H1 (cell line): ENCODE results near the gene SPRING1. TPM values are rescaled to one million over a fixed set of nuclear protein-coding genes. Genes with fewer than 3 reads are reported as not detected.

Experiments
- CTCF ChIA-PET: fragments of 300-600 bp; sonication (Branson Sonifier 250); formaldehyde crosslinking; loops from one replicate; lab custom pipeline; 2021; ENCODE audit not compliant: partially characterized antibody; lab: Charles Lee
- POLR2A ChIA-PET: fragments of 300-600 bp; sonication (Branson Sonifier 250); formaldehyde crosslinking; loops from one replicate; lab custom pipeline; 2021; ENCODE audit warnings: inconsistent platforms; ENCODE audit not compliant: partially characterized antibody; lab: Charles Lee
- DNase-seq, 2 experiments: peaks; one replicate each; pipeline versions ENCODE4 v3.0.0 to v3.0.0-alpha.2; 2010 to 2022; ENCODE audit warnings: low spot score in 2 of 2, low read depth in 1 of 2, mixed read lengths in 1 of 2
- FAIRE-seq: peaks from 2 replicates; lab custom pipeline; 2011; peaks lifted over from hg19 to GRCh38; lab: Jason Lieb, UNC
- H2AFZ ChIP-seq: 2 replicates; pipeline ENCODE4 v1.8.1; 2012; ENCODE audit warnings: low read length, inconsistent platforms
- H2AK5ac ChIP-seq: 2 replicates; pipeline ENCODE4 v1.6.1; 2013; ENCODE audit warnings: low read depth, low read length
- H2BK120ac ChIP-seq: replicated peaks from 2 replicates; pipeline ENCODE3; 2013; ENCODE audit warnings: low read depth, low read length, inconsistent platforms
- H2BK12ac ChIP-seq: 2 replicates; pipeline ENCODE4 v1.6.1; 2013; ENCODE audit warnings: low read depth, low read length
- H2BK15ac ChIP-seq: 2 replicates; pipeline ENCODE4 v1.6.1; 2013; ENCODE audit warnings: low read length
- H2BK20ac ChIP-seq: 2 replicates; pipeline ENCODE4 v1.6.1; 2013; ENCODE audit warnings: low read length
- H2BK5ac ChIP-seq: 2 replicates; pipeline ENCODE4 v1.6.1; 2013; ENCODE audit warnings: low read depth, low read length
- H3K14ac ChIP-seq: 2 replicates; pipeline ENCODE4 v1.6.1; 2013; ENCODE audit warnings: inconsistent platforms; ENCODE audit not compliant: insufficient read length
- H3K18ac ChIP-seq: 2 replicates; pipeline ENCODE4 v1.6.1; 2013; ENCODE audit warnings: low read length; ENCODE audit errors: extremely low read depth
- H3K23ac ChIP-seq: 2 replicates; pipeline ENCODE4 v1.6.1; 2013; ENCODE audit warnings: inconsistent platforms; ENCODE audit not compliant: insufficient read length
- H3K23me2 ChIP-seq: 2 replicates; pipeline ENCODE4 v1.6.1; 2013; ENCODE audit warnings: low read depth, low read length
- H3K27ac ChIP-seq: 2 replicates; pipeline ENCODE4 v1.6.1; 2011; ENCODE audit warnings: low read depth, low read length, inconsistent platforms
- H3K27me3 ChIP-seq, 4 experiments: replicated peaks in 1 of 4; 1 replicate in 1 of 4; 2 replicates in 3 of 4; pipeline versions ENCODE4 v1.6.1 to v1.8.1; 2011 to 2013; ENCODE audit warnings: low read length in 3 of 4, mild to moderate bottlenecking in 3 of 4, inconsistent platforms in 2 of 4, mixed read lengths in 2 of 4, moderate library complexity in 1 of 4; ENCODE audit not compliant: control insufficient read depth in 3 of 4, insufficient read depth in 3 of 4; ENCODE audit errors: extremely low read depth in 1 of 4
- H3K36me3 ChIP-seq, 4 experiments: 2 replicates each; pipeline versions ENCODE4 v1.6.1 to v1.8.1; 2011 to 2013; ENCODE audit warnings: mild to moderate bottlenecking in 4 of 4, low read length in 3 of 4, moderate library complexity in 2 of 4, control low read depth in 1 of 4, inconsistent platforms in 1 of 4; ENCODE audit not compliant: insufficient read depth in 4 of 4, control insufficient read depth in 2 of 4
- H3K4ac ChIP-seq: replicated peaks from 2 replicates; pipeline ENCODE3; 2013; ENCODE audit warnings: low read length, low read depth, mixed read lengths, inconsistent platforms; ENCODE audit not compliant: insufficient read length
- H3K4me1 ChIP-seq, 4 experiments: replicated peaks in 1 of 4; 1 replicate in 1 of 4; 2 replicates in 3 of 4; pipeline versions ENCODE4 v1.6.1 to v1.8.1; 2011 to 2013; ENCODE audit warnings: low read length in 3 of 4, inconsistent platforms in 2 of 4, mixed read lengths in 1 of 4; ENCODE audit not compliant: insufficient read depth in 4 of 4, control insufficient read depth in 3 of 4
- H3K4me2 ChIP-seq, 2 experiments: 2 replicates each; pipeline versions ENCODE4 v1.6.1 to v1.8.1; 2011 to 2013; ENCODE audit warnings: low read depth in 2 of 2, low read length in 2 of 2, control low read depth in 1 of 2, inconsistent platforms in 1 of 2, mild to moderate bottlenecking in 1 of 2; ENCODE audit not compliant: insufficient read depth in 1 of 2
- H3K4me3 ChIP-seq, 4 experiments: fragments of 200-600, 300-600 bp in 1 of 4; sonication (generic), shearing (Covaris generic), sonication (Bioruptor Twin) in 1 of 4; 2 replicates each; pipeline versions ENCODE4 v1.5.1 to v1.8.1; 2011 to 2016; ENCODE audit warnings: low read length in 4 of 4, low read depth in 3 of 4, control low read depth in 2 of 4, inconsistent platforms in 2 of 4, mild to moderate bottlenecking in 2 of 4, mixed read lengths in 1 of 4, moderate library complexity in 1 of 4; ENCODE audit not compliant: insufficient read depth in 2 of 4; ENCODE audit errors: extremely low read depth in 1 of 4
- H3K56ac ChIP-seq: replicated peaks from 2 replicates; pipeline ENCODE3; 2013; ENCODE audit warnings: low read depth, mild to moderate bottlenecking, mixed read lengths, low read length, inconsistent platforms; ENCODE audit not compliant: insufficient read length
- H3K79me1 ChIP-seq: 2 replicates; pipeline ENCODE4 v1.6.1; 2013; ENCODE audit warnings: low read depth, low read length, control low read depth
- H3K79me2 ChIP-seq, 2 experiments: 2 replicates each; pipeline versions ENCODE4 v1.6.1 to v1.8.1; 2012 to 2013; ENCODE audit warnings: low read length in 2 of 2, mild to moderate bottlenecking in 2 of 2, inconsistent platforms in 1 of 2; ENCODE audit not compliant: insufficient read depth in 2 of 2, control insufficient read depth in 1 of 2
- H3K9ac ChIP-seq, 4 experiments: replicated peaks in 1 of 4; 1 replicate in 1 of 4; 2 replicates in 3 of 4; pipeline versions ENCODE4 v1.6.1 to v1.8.1; 2011 to 2013; ENCODE audit warnings: low read depth in 3 of 4, low read length in 3 of 4, control low read depth in 2 of 4, mild to moderate bottlenecking in 2 of 4, moderate library complexity in 2 of 4, inconsistent platforms in 1 of 4; ENCODE audit errors: extremely low read depth in 1 of 4
- H3K9me3 ChIP-seq, 2 experiments: 2 replicates each; pipeline versions ENCODE4 v1.6.1 to v1.8.1; 2012 to 2013; ENCODE audit warnings: mild to moderate bottlenecking in 2 of 2, moderate library complexity in 2 of 2, control low read depth in 1 of 2, inconsistent platforms in 1 of 2, low read depth in 1 of 2, low read length in 1 of 2, mixed read lengths in 1 of 2; ENCODE audit not compliant: insufficient read depth in 2 of 2
- H4K20me1 ChIP-seq, 2 experiments: replicated peaks in 1 of 2; 2 replicates each; pipeline versions ENCODE3 to v1.8.1; 2011 to 2013; ENCODE audit warnings: inconsistent platforms in 2 of 2, low read length in 2 of 2, mild to moderate bottlenecking in 1 of 2; ENCODE audit not compliant: insufficient read depth in 2 of 2, control insufficient read depth in 1 of 2
- H4K5ac ChIP-seq: 2 replicates; pipeline ENCODE4 v1.6.1; 2013; ENCODE audit warnings: low read length, low read depth, mixed read lengths, inconsistent platforms; ENCODE audit not compliant: insufficient read length
- H4K8ac ChIP-seq: 2 replicates; pipeline ENCODE4 v1.8.0; 2013; ENCODE audit warnings: mild to moderate bottlenecking, moderate library complexity, low read length, inconsistent platforms; ENCODE audit not compliant: insufficient read depth; ENCODE audit errors: extremely low read depth
- H4K91ac ChIP-seq: replicated peaks from 2 replicates; pipeline ENCODE3; 2013; ENCODE audit warnings: low read length, mixed read lengths, inconsistent platforms; ENCODE audit not compliant: insufficient read length
- ASH2L ChIP-seq: fragments of 200-600, 300-600 bp; sonication (generic); IDR thresholded peaks from one replicate; pipeline ENCODE4 v1.7.1; 2017; ENCODE audit warnings: low read length
- CBX8 ChIP-seq: fragments of 300-800, 300-1000 bp; sonication (generic); IDR thresholded peaks from 2 replicates; pipeline ENCODE4 v1.7.1; 2016; ENCODE audit warnings: low read depth, low read length, borderline replicate concordance
- CHD1 ChIP-seq: IDR thresholded peaks from 2 replicates; pipeline ENCODE4 v1.6.1; 2012; ENCODE audit warnings: low read depth, low read length, improper control_type of control experiment
- CREB1 ChIP-seq: IDR thresholded peaks from 2 replicates; pipeline ENCODE4 v1.6.1; 2012; ENCODE audit warnings: inconsistent platforms
- JUND ChIP-seq: IDR thresholded peaks from 2 replicates; pipeline ENCODE4 v1.6.1; 2011; ENCODE audit warnings: mild to moderate bottlenecking, improper control_type of control experiment, low read length
- NANOG ChIP-seq: IDR thresholded peaks from 2 replicates; pipeline ENCODE4 v1.6.1; 2011; ENCODE audit warnings: low read length, low read depth, mild to moderate bottlenecking, inconsistent platforms; ENCODE audit not compliant: insufficient read depth, poor library complexity, severe bottlenecking
- PHF8 ChIP-seq: fragments of 200-600 bp; sonication (generic); conservative IDR thresholded peaks from 2 replicates; pipeline ENCODE4 v1.7.1; 2012; ENCODE audit warnings: low read depth, mild to moderate bottlenecking, inconsistent platforms, low read length, moderate library complexity
- WGBS, 2 experiments: shearing (Covaris generic) in 1 of 2; methylation state at CpG; one replicate each; pipeline versions ENCODE4 v1.1.6 to v1.1.7; 2013 to 2015; ENCODE audit warnings: low lambda C conversion rate in 2 of 2, mixed read lengths in 2 of 2, inconsistent platforms in 1 of 2, low coverage in 1 of 2, missing lambda C conversion rate in 1 of 2; ENCODE audit not compliant: insufficient replicate concordance in 2 of 2, insufficient coverage in 1 of 2, insufficient read length in 1 of 2; ENCODE audit errors: extremely low coverage in 1 of 2, missing lambda C conversion rate in 1 of 2; 5-methylcytosine and 5-hydroxymethylcytosine counted together
- polyA plus RNA-seq, 7 experiments: library from polyadenylated mRNA; depleted of rRNA in 3 of 7; stranded (reverse) in 5 of 7; unstranded in 2 of 7; fragments of >200 nt in 5 of 7; fragments of 200-250 nt in 2 of 7; gene quantifications; 1 replicate in 5 of 7; 2 replicates in 1 of 7; 4 replicates in 1 of 7; pipeline versions ENCODE4 v1.2.1 to v1.2.3, GENCODE V29; 2011 to 2013; ENCODE audit warnings: missing spikeins in 2 of 7, mixed read lengths in 2 of 7
- total RNA-seq: library from RNA; stranded (reverse); fragmentation: NEBNext Ultra II Directional; extraction: Animal tissue kit (Norgen Biotek cat#: 25700); gene quantifications from 2 replicates; pipeline ENCODE4 v1.2.1, GENCODE V29; 2021

Gene SPRING1
- total and polyA plus RNA-seq, 2 of the 8 experiments (the other 6 are each of a cell fraction or from before 2014, with no cell fraction given), result 14.3 to 46.5 TPM

DNA sequence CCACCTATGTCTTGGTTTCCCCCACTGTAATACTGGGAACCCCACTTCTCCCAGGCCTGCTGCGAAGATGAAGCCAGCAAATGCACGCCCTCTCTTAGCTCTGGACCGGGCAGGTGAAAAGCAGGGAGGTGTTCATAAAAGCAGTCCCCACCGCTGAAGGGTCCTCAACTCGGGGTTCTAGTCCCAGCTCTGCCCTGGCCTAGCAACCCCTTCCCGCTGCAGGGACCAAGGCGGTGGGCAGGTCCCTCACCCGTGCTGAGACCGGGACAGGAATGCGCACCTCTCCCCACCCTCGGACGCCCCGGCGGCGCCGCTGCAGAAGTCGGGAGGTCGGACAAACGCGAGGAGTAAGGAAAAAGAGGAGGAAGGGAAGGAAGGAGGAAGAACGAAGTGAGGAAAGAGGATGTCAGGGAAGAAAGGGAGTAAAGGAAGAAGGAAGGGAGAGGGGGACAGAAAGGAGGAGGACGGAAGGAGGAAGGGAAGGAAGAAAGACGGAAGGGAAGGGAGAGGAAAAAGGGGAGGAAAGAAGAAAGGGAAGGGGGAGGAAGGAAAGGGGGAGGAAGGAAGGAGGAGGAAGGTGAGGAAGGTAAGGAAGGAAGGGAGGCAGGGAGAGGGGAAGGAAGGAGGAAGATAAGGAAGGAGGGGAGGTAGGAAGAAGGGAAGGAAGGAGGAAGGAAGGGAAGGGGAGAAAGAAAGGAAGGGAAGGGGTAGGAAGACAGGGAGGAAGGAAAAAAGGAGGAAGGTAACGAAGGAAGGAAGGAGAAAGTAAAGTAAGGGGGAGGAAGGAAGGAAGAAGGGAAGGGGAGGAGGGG lies 701 bp downstream of the SPRING1 start:
- FAIRE-seq (no peak), DNase-seq (no peak)
- Histone ChIP-seq H3K4me3 (peak overlapping the region; percentile 74 to 86 (median 80)), H3K9ac (peak overlapping the region; percentile 56 to 93 (median 64)), H3K36me3 (peaks cover 3 to 22% (median 18%) of the 10 kb centered on the region in 4 experiments; a peak in 6 of 8 replicates), H3K18ac (peak overlapping the region; percentile 34; the same call in 1 of the 2 replicates), H3K9me3 (no peaks in the 10 kb centered on the region), H4K5ac (no peak overlapping the region), H3K56ac (no peak overlapping the region), H3K27me3 (no peaks in the 10 kb centered on the region), H3K79me2 (peaks cover 3 to 43% of the 10 kb centered on the region in 2 experiments), H3K4me2 (peak overlapping the region; percentile 98), H2BK5ac (peak overlapping the region; percentile 54; the same call in 1 of the 2 replicates), H4K91ac (no peak overlapping the region), H3K4me1 (peaks cover 0 to 5% (median 2%) of the 10 kb centered on the region in 4 experiments; a peak in 3 of 7 replicates), H3K79me1 (peaks cover 19% of the 10 kb centered on the region), H4K20me1 (peaks cover 3 to 13% of the 10 kb centered on the region in 2 experiments), H3K4ac (no peak overlapping the region), H2AFZ (0 out of 2 replicates have a peak overlapping the region, but pooled peaks have one; percentile 31), H2BK15ac (0 out of 2 replicates have a peak overlapping the region, but pooled peaks have one; percentile 25), H3K27ac (no peak overlapping the region), H2BK12ac (peak overlapping the region; percentile 92; the same call in 1 of the 2 replicates), H3K23ac (no peak overlapping the region), H2AK5ac (peak overlapping the region; percentile 94; the same call in 1 of the 2 replicates), H3K23me2 (peaks cover 10% of the 10 kb centered on the region; the same call in 1 of the 2 replicates), H2BK20ac (no peak overlapping the region), H3K14ac (no peak overlapping the region), H2BK120ac (no peak overlapping the region), H4K8ac (no peak overlapping the region)
- WGBS, 2 experiments, result 4 to 60% methylated on average over 1 to 24 of the region's 24 CpGs
- ChIA-PET POLR2A (interaction anchor here (0.8 to 1.0 kb wide), 3 partner anchors 10 to 22 kb away, joined by 3 to 4 read pairs (median 3); no protein-coding TSS in a partner anchor), CTCF (interaction anchor here (0.6 to 1.0 kb wide), 2 partner anchors 14 to 781 kb away, joined by 3 read pairs; no protein-coding TSS in a partner anchor)
- TF ChIP-seq PHF8 (no peak), CREB1 (no peak), JUND (no peak), CHD1 (no peak), CBX8 (no peak), NANOG (no peak), ASH2L (no peak)
